ENCODE results near the gene TIGD1. TPM values are rescaled to one million over a fixed set of nuclear protein-coding genes. Genes with fewer than 3 reads are reported as not detected.
A peak's percentile ranks its signal among the peaks of the same experiment; 100 is the strongest.

TIGD1 gene
- total and polyA plus RNA-seq, 8 donors, result 3.7 to 12.4 (median 10.9) TPM

GRCh38 chr2:232542715-232543467 lies 7.5 kb downstream of the TIGD1 start:
- intact Hi-C loops (cut with DNase I), result no loop called here
- no peak for TF ChIP-seq CTCF (IDR thresholded peaks at IDR 0.05)

GRCh38 chr2:232541961-232542714 lies 8.2 kb downstream of the TIGD1 start:
- no peak for TF ChIP-seq CTCF (IDR thresholded peaks at IDR 0.05)
- no peak for ATAC-seq
- peak in 1 of 4 donors; percentile 31 for DNase-seq
- no peaks in the 10 kb centered on the region for H3K36me3 ChIP-seq
- peaks cover 0 to 39% of the 10 kb centered on the region in 2 donors for H3K27me3 ChIP-seq
- intact Hi-C loops (cut with DNase I), result no loop called here
- no peaks in the 10 kb centered on the region for H3K9me3 ChIP-seq
- H3K4me3 ChIP-seq, result no peak overlapping the region
- no peak overlapping the region for H3K27ac ChIP-seq
- H3K4me1 ChIP-seq, result peaks cover 0 to 20% of the 10 kb centered on the region in 2 donors

More at GRCh38 chr2:232542715-232543467, 7.5 kb downstream of the TIGD1 start:
- no peak for ATAC-seq
- Histone ChIP-seq H3K36me3 (no peaks in the 10 kb centered on the region), H3K27me3 (peaks cover 0 to 32% of the 10 kb centered on the region in 2 donors), H3K4me3 (no peak overlapping the region), H3K9me3 (no peaks in the 10 kb centered on the region), H3K27ac (no peak overlapping the region), H3K4me1 (peaks cover 0 to 20% of the 10 kb centered on the region in 2 donors)
- DNase-seq, result peak in 1 of 4 donors; percentile 59

GRCh38 chr2:232541195-232541960 lies 9.0 kb downstream of the TIGD1 start:
- peak in 1 of 4 donors; percentile 24 for DNase-seq
- no peak for TF ChIP-seq CTCF (IDR thresholded peaks at IDR 0.05)
- ATAC-seq, result no peak
- Histone ChIP-seq H3K36me3 (no peaks in the 10 kb centered on the region), H3K4me3 (no peak overlapping the region), H3K9me3 (peaks cover 0 to under 1% of the 10 kb centered on the region in 2 donors), H3K27ac (no peak overlapping the region), H3K27me3 (peaks cover 0 to 43% of the 10 kb centered on the region in 2 donors), H3K4me1 (peaks cover 0 to 18% of the 10 kb centered on the region in 2 donors)
- intact Hi-C loops (cut with DNase I), result no loop called here

GRCh38 chr2:232540441-232541041 lies 9.8 kb downstream of the TIGD1 start:
- Histone ChIP-seq H3K4me3 (no peak overlapping the region), H3K9me3 (peaks cover 0 to 6% of the 10 kb centered on the region in 2 donors), H3K27ac (no peak overlapping the region), H3K4me1 (peaks cover 0 to 11% of the 10 kb centered on the region in 2 donors), H3K27me3 (peaks cover 0 to 48% of the 10 kb centered on the region in 2 donors), H3K36me3 (no peaks in the 10 kb centered on the region)
- no peak for TF ChIP-seq CTCF (IDR thresholded peaks at IDR 0.05)
- DNase-seq, result no peak
- intact Hi-C loops (cut with DNase I), result no loop called here
- no peak for ATAC-seq

All from left lung (tissue), 10 donors.